Calu3 (cell line): ENCODE data around the gene KMT2A. TPM values are rescaled to one million over a fixed set of nuclear protein-coding genes. Genes with fewer than 3 reads are reported as not detected.

Experiments used
- BruUV-seq: library from RNA; stranded (reverse); fragments of 400-500 nt; replicated peaks from 2 replicates; lab custom pipeline; 2021; lab: Mats Ljungman, UMichigan
- CTCF ChIA-PET: fragments of 300-600 bp; sonication (Branson Sonifier 250); formaldehyde crosslinking; loops from one replicate; lab custom pipeline; 2022; ENCODE audit warnings: antibody characterized with exemption; lab: Charles Lee
- DNase-seq: peaks from one replicate; pipeline ENCODE4 v3.0.0; 2022
- H3K27ac Mint-ChIP-seq: one replicate; pipeline ENCODE4 v1.8.0; 2022; ENCODE audit warnings: mixed read lengths; ENCODE audit not compliant: unreplicated experiment
- H3K27me3 Mint-ChIP-seq: one replicate; pipeline ENCODE4 v1.8.0; 2022; ENCODE audit warnings: mixed read lengths; ENCODE audit not compliant: unreplicated experiment
- H3K36me3 Mint-ChIP-seq: one replicate; pipeline ENCODE4 v1.8.0; 2022; ENCODE audit warnings: mild to moderate bottlenecking, moderate library complexity, mixed read lengths; ENCODE audit not compliant: insufficient read depth, unreplicated experiment
- H3K4me1 Mint-ChIP-seq: one replicate; pipeline ENCODE4 v1.8.0; 2022; ENCODE audit warnings: mild to moderate bottlenecking, low read depth, mixed read lengths; ENCODE audit not compliant: unreplicated experiment
- H3K4me3 Mint-ChIP-seq: one replicate; pipeline ENCODE4 v1.8.0; 2022; ENCODE audit warnings: mild to moderate bottlenecking, low read depth, moderate library complexity, mixed read lengths; ENCODE audit not compliant: unreplicated experiment
- H3K9me3 Mint-ChIP-seq: one replicate; pipeline ENCODE4 v1.8.0; 2022; ENCODE audit warnings: low read depth, mixed read lengths; ENCODE audit not compliant: unreplicated experiment
- intact Hi-C: fragments of 100-400 bp; cut with micrococcal nuclease; formaldehyde crosslinking; loops from one replicate; pipeline ENCODE4 v1.10.0; 2022; ENCODE audit not compliant: unreplicated experiment
- total RNA-seq: library from RNA; stranded (reverse); gene quantifications from 2 replicates; pipeline ENCODE4 v1.2.3, GENCODE V29; 2022
- TF ChIP-seq, protein P1 (sequence below): fragments of 200-600 bp; IDR thresholded peaks from one replicate; pipeline ENCODE4 v1.8.0; 2022; ENCODE audit warnings: antibody characterized with exemption; ENCODE audit not compliant: unreplicated experiment

The KMT2A gene
- total RNA-seq, 1 experiment from 2014 or later = 58.1 TPM

GRCh38 chr11:118484405-118484804, 48.1 kb downstream of the KMT2A start:
- Mint-ChIP-seq H3K27ac (no peak overlapping the region), H3K4me3 (no peak overlapping the region), H3K4me1 (no peaks in the 10 kb centered on the region), H3K27me3 (no peaks in the 10 kb centered on the region), H3K36me3 (peaks cover 14% of the 10 kb centered on the region), H3K9me3 (no peaks in the 10 kb centered on the region)
- TF ChIP-seq, protein P1, sequence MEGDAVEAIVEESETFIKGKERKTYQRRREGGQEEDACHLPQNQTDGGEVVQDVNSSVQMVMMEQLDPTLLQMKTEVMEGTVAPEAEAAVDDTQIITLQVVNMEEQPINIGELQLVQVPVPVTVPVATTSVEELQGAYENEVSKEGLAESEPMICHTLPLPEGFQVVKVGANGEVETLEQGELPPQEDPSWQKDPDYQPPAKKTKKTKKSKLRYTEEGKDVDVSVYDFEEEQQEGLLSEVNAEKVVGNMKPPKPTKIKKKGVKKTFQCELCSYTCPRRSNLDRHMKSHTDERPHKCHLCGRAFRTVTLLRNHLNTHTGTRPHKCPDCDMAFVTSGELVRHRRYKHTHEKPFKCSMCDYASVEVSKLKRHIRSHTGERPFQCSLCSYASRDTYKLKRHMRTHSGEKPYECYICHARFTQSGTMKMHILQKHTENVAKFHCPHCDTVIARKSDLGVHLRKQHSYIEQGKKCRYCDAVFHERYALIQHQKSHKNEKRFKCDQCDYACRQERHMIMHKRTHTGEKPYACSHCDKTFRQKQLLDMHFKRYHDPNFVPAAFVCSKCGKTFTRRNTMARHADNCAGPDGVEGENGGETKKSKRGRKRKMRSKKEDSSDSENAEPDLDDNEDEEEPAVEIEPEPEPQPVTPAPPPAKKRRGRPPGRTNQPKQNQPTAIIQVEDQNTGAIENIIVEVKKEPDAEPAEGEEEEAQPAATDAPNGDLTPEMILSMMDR = no peak
- CTCF ChIA-PET = no interaction called here
- no peak for DNase-seq
- BruUV-seq = no TSS peak
- intact Hi-C loops = loop anchor here (10.0 kb wide), 1 partner anchor 190 kb away; no protein-coding TSS in a partner anchor

DNA sequence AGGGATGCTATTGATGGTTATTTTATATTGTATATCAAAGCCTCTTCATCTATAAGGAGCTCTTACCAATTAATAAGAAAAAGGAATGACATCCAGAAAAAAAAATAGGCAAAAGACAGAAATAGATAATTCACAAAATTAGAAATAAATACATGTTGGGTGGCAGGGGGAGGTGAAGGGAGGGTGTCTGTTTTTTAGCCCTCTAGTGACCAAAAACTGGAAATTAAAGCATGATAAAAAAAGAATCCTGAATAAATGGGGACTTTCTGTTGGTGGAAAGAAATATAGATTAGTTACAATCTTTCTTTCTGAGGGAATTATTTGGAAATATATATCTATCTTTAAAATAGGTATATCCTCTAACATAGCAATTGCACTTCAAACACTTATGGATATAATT, 49.0 kb downstream of the KMT2A start:
- peaks cover 14% of the 10 kb centered on the region for H3K36me3 Mint-ChIP-seq
- TF ChIP-seq, protein P1 = no peak

GRCh38 chr11:118488480-118489109, 52.3 kb downstream of the KMT2A start:
- BruUV-seq = no TSS peak
- H3K27ac Mint-ChIP-seq = no peak overlapping the region
- CTCF ChIA-PET = interaction anchor here (0.7 kb wide), 1 partner anchor 193 kb away, joined by 4 read pairs; no protein-coding TSS in a partner anchor
- DNase-seq = peak; percentile 64
- no peaks in the 10 kb centered on the region for H3K9me3 Mint-ChIP-seq
- H3K4me3 Mint-ChIP-seq = no peak overlapping the region
- no peaks in the 10 kb centered on the region for H3K27me3 Mint-ChIP-seq
- H3K4me1 Mint-ChIP-seq = no peaks in the 10 kb centered on the region
- peaks cover 10% of the 10 kb centered on the region for H3K36me3 Mint-ChIP-seq
- intact Hi-C loops = loop anchor here (1.0 to 10.0 kb wide), 2 partner anchors 86 to 194 kb away; no protein-coding TSS in a partner anchor
- TF ChIP-seq, protein P1 = peak; percentile 54

More for the DNA sequence above, 49.0 kb downstream of the KMT2A start:
- no peaks in the 10 kb centered on the region for H3K9me3 Mint-ChIP-seq
- H3K4me1 Mint-ChIP-seq = no peaks in the 10 kb centered on the region
- no TSS peak for BruUV-seq
- intact Hi-C loops = loop anchor here (10.0 kb wide), 1 partner anchor 190 kb away; no protein-coding TSS in a partner anchor
- CTCF ChIA-PET = no interaction called here
- H3K27me3 Mint-ChIP-seq = no peaks in the 10 kb centered on the region
- no peak overlapping the region for H3K27ac Mint-ChIP-seq
- H3K4me3 Mint-ChIP-seq = no peak overlapping the region
- DNase-seq = no peak

DNA sequence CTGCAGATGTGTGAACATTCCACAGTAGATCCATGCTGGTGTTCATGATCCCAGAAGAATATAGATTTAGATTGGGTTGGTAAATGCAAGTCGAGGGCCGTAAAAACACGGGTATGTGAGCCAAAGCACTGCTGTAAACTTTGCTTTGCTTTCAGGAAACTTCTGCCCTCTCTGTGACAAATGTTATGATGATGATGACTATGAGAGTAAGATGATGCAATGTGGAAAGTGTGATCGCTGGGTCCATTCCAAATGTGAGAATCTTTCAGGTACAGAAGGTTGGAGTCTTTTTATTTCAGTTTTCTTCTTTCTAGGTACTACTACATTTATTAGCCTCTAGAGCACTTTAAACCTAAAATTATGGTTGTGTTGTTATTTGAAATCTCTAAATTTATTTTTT, 54.7 kb downstream of the KMT2A start:
- BruUV-seq = no TSS peak
- TF ChIP-seq, protein P1 = no peak
- H3K9me3 Mint-ChIP-seq = no peaks in the 10 kb centered on the region
- peaks cover 8% of the 10 kb centered on the region for H3K36me3 Mint-ChIP-seq
- H3K27me3 Mint-ChIP-seq = no peaks in the 10 kb centered on the region
- H3K27ac Mint-ChIP-seq = no peak overlapping the region
- intact Hi-C loops = no loop called here
- no peak overlapping the region for H3K4me3 Mint-ChIP-seq
- CTCF ChIA-PET = no interaction called here
- DNase-seq = no peak
- H3K4me1 Mint-ChIP-seq = no peaks in the 10 kb centered on the region
